Chondrocyte (in vitro differentiated cells): ENCODE data around the gene FAM181B. TPM values are rescaled to one million over a fixed set of nuclear protein-coding genes. Genes with fewer than 3 reads are reported as not detected.

Experiments used
- DNase-seq: peaks from one replicate; pipeline ENCODE4 v3.0.0; 2021; ENCODE audit warnings: mixed read lengths, low spot score
- H3K27ac Mint-ChIP-seq: one replicate; pipeline ENCODE4 v1.8.0; 2021; ENCODE audit warnings: mild to moderate bottlenecking, moderate library complexity, mixed read lengths; ENCODE audit not compliant: unreplicated experiment
- H3K27me3 Mint-ChIP-seq: 2 replicates; pipeline ENCODE4 v1.8.0; 2021; ENCODE audit warnings: low read depth, mixed read lengths
- H3K36me3 Mint-ChIP-seq: 2 replicates; pipeline ENCODE4 v1.8.0; 2021; ENCODE audit warnings: low read depth, mixed read lengths
- H3K4me1 Mint-ChIP-seq: 2 replicates; pipeline ENCODE4 v1.8.0; 2021; ENCODE audit warnings: low read depth, mild to moderate bottlenecking, mixed read lengths
- H3K4me3 Mint-ChIP-seq: one replicate; pipeline ENCODE4 v1.8.0; 2021; ENCODE audit warnings: mild to moderate bottlenecking, moderate library complexity, mixed read lengths; ENCODE audit not compliant: unreplicated experiment
- H3K9me3 Mint-ChIP-seq: 2 replicates; pipeline ENCODE4 v1.8.0; 2021; ENCODE audit warnings: low read depth, mixed read lengths
- total RNA-seq: library from RNA; stranded (reverse); gene quantifications from 3 replicates; pipeline ENCODE4 v1.2.1, GENCODE V29; 2021
- TF ChIP-seq, protein P1 (sequence below): fragments of 200-600 bp; sonication (generic); IDR thresholded peaks from 2 replicates; pipeline ENCODE4 v1.5.0; 2021; ENCODE audit warnings: antibody characterized with exemption, mild to moderate bottlenecking, moderate library complexity

Gene FAM181B
- total RNA-seq, 1 donor from 2014 or later: 0.35 TPM

DNA sequence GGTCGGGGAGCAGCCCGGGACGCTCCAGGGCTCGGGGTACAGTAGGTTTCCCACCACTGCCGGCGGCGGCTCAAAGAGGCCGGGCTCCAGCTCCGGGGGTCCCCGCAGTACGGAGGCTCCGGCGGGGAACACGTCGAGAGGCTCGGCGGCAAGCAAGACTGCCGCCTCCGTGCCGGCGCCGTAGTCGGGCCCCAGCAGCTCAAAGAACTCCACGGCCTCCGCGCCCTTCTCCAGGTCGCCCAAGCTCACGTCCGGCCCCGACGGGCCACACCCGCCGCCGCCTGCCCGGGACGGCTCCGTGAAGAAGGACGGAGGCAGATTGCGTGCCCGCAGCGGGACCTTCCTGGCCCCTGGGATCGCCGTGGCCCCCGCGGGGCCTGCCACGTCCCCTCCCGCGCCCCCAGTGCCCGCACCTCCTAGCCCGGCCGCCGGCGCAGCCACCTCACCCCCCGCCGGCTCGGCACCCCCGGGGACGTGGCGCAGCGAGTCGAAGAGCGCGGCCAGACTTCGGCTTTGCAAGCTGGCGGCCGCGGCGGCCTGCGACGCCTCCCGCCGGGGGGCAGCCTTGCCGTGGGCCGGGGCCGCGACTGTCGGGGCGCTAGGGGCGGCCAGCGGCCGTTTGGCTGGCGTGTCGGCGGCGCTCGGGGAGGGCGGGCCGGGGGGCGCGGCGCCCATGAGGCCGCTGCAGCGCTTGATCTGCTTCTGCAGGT, 775 bp downstream of the FAM181B start:
- H3K4me1 Mint-ChIP-seq: peaks cover 3% of the 10 kb centered on the region
- H3K27ac Mint-ChIP-seq: no peak overlapping the region
- H3K36me3 Mint-ChIP-seq: no peaks in the 10 kb centered on the region
- H3K9me3 Mint-ChIP-seq: no peaks in the 10 kb centered on the region
- DNase-seq: no peak
- TF ChIP-seq, protein P1, sequence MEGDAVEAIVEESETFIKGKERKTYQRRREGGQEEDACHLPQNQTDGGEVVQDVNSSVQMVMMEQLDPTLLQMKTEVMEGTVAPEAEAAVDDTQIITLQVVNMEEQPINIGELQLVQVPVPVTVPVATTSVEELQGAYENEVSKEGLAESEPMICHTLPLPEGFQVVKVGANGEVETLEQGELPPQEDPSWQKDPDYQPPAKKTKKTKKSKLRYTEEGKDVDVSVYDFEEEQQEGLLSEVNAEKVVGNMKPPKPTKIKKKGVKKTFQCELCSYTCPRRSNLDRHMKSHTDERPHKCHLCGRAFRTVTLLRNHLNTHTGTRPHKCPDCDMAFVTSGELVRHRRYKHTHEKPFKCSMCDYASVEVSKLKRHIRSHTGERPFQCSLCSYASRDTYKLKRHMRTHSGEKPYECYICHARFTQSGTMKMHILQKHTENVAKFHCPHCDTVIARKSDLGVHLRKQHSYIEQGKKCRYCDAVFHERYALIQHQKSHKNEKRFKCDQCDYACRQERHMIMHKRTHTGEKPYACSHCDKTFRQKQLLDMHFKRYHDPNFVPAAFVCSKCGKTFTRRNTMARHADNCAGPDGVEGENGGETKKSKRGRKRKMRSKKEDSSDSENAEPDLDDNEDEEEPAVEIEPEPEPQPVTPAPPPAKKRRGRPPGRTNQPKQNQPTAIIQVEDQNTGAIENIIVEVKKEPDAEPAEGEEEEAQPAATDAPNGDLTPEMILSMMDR: no peak
- H3K4me3 Mint-ChIP-seq: peak overlapping the region; percentile 67
- H3K27me3 Mint-ChIP-seq: peaks cover 57% of the 10 kb centered on the region

- DNase-seq: no peak
- Mint-ChIP-seq H3K4me1 (peaks cover 3% of the 10 kb centered on the region), H3K4me3 (peak overlapping the region; percentile 13), H3K9me3 (no peaks in the 10 kb centered on the region), H3K27me3 (peaks cover 53% of the 10 kb centered on the region), H3K27ac (no peak overlapping the region), H3K36me3 (no peaks in the 10 kb centered on the region)
- TF ChIP-seq, protein P1: no peak
Observed at GRCh38 chr11:82732348-82732733, 1.3 kb downstream of the FAM181B start.

- peaks cover 3% of the 10 kb centered on the region for H3K4me1 Mint-ChIP-seq
- peaks cover 52% of the 10 kb centered on the region for H3K27me3 Mint-ChIP-seq
- H3K36me3 Mint-ChIP-seq: no peaks in the 10 kb centered on the region
- TF ChIP-seq, protein P1: no peak
- no peak for DNase-seq
- no peaks in the 10 kb centered on the region for H3K9me3 Mint-ChIP-seq
- H3K27ac Mint-ChIP-seq: no peak overlapping the region
- peak overlapping the region; percentile 13 for H3K4me3 Mint-ChIP-seq
Observed at GRCh38 chr11:82731691-82732277, 1.9 kb downstream of the FAM181B start.

- H3K27ac Mint-ChIP-seq: no peak overlapping the region
- DNase-seq: no peak
- H3K4me3 Mint-ChIP-seq: no peak overlapping the region
- no peaks in the 10 kb centered on the region for H3K9me3 Mint-ChIP-seq
- H3K4me1 Mint-ChIP-seq: peaks cover 3% of the 10 kb centered on the region
- TF ChIP-seq, protein P1: no peak
- no peaks in the 10 kb centered on the region for H3K36me3 Mint-ChIP-seq
- H3K27me3 Mint-ChIP-seq: peaks cover 49% of the 10 kb centered on the region
Observed at GRCh38 chr11:82730754-82731153, 2.9 kb downstream of the FAM181B start.

- Mint-ChIP-seq H3K9me3 (no peaks in the 10 kb centered on the region), H3K27ac (no peak overlapping the region)
Observed at GRCh38 chr11:82730286-82730685, 3.4 kb downstream of the FAM181B start.

More at GRCh38 chr11:82730286-82730685, 3.4 kb downstream of the FAM181B start:
- Mint-ChIP-seq H3K4me1 (peaks cover 3% of the 10 kb centered on the region), H3K4me3 (no peak overlapping the region), H3K36me3 (no peaks in the 10 kb centered on the region), H3K27me3 (peaks cover 47% of the 10 kb centered on the region)
- no peak for DNase-seq
- TF ChIP-seq, protein P1: no peak
